Activated naive CD4-positive, alpha-beta T cell treated with anti-CD3 and anti-CD28 coated beads, Interleukin-2, amount 10 ng/mL, durations not matched to agents 7 days and 5 days (primary cell): Measurements from ENCODE around the gene PCK2.
"Not testable (repeated sequence)": the region's sequence is repeated elsewhere in the genome, so short reads cannot be mapped to it uniquely, and the experiment has no call there.

Source experiments
- CTCF ChIA-PET: fragments of 350-600 bp; sonication (Branson Sonifier 250); formaldehyde crosslinking; loops from one replicate; lab custom pipeline; 2021; ENCODE audit warnings: antibody characterized with exemption; lab: Charles Lee
- DNase-seq: peaks from one replicate; pipeline ENCODE4 v3.0.0-alpha.2; 2020
- H3K27ac Mint-ChIP-seq: one replicate; pipeline ENCODE4 v1.8.0; 2021; ENCODE audit warnings: mild to moderate bottlenecking, moderate library complexity, mixed read lengths
- H3K27me3 Mint-ChIP-seq: one replicate; pipeline ENCODE4 v1.8.0; 2021; ENCODE audit warnings: mild to moderate bottlenecking, mixed read lengths
- H3K36me3 Mint-ChIP-seq: one replicate; pipeline ENCODE4 v1.8.0; 2021; ENCODE audit warnings: mixed read lengths
- H3K4me1 Mint-ChIP-seq: one replicate; pipeline ENCODE4 v1.8.0; 2021; ENCODE audit warnings: mixed read lengths
- H3K4me3 Mint-ChIP-seq: one replicate; pipeline ENCODE4 v1.8.0; 2021; ENCODE audit warnings: mild to moderate bottlenecking, moderate library complexity, mixed read lengths
- H3K9me3 Mint-ChIP-seq: one replicate; pipeline ENCODE4 v1.8.0; 2021; ENCODE audit warnings: mixed read lengths

The PCK2 gene

DNA sequence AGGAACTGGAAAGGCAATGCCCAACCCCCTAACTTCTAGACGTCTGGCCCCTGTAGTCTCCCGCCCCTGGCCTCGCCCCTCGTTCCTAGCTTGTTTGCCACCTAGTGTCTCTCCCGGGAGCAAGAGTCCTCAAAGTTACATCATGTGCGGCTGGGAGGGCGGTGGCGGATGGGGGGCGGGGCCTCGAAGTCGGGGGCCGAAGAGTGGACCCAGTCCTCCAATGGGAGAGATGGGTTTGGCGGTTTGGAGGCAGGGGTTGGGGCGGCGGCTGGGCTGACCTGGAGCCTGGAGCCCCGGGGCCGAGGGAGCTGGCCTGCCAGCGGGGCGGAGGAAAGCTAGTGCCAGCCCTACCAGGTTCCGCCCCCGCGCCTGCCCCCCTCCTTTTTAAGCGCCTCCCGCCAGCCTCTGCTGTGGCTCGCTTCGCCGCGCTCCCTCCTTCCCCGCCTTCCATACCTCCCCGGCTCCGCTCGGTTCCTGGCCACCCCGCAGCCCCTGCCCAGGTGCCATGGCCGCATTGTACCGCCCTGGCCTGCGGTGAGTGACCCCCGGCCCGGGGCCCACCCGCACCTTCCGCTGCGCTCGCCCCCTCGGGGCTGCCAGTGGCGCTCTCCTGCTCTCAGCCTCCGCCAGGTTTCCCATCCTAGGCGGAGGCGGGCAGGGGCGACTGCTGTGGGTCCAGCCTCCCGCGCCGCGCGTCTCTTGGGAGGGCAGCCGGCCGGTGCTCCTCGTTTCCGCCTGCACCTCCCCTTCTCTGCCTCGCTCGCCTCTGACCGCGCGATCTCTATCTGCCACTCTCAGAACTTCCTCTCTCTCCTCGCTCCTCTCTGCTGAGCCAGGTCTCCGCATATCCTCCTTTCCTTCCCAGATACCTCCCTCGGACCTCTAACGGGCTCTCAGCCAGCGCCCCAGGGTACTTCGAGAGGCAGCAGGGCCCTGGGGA is at the start of gene PCK2:
Gene PCK2 (plus strand): TSS at position 411 of the 940 bp plus-strand sequence. CDS start 95 bp downstream, at position 506.
- CTCF ChIA-PET = interaction anchor here (0.8 to 11.8 kb wide), 6 partner anchors 13 to 47 kb away, joined by 3 to 240 read pairs (median 56); partner anchors contain the start of genes CPNE6, DCAF11, EMC9 and NRL
- H3K27me3 Mint-ChIP-seq = no peaks in the 10 kb centered on the region
- no peaks in the 10 kb centered on the region for H3K9me3 Mint-ChIP-seq
- H3K4me3 Mint-ChIP-seq = peak within 1 kb of the TSS; percentile 92
- peak within 1 kb of the TSS; percentile 92 for H3K27ac Mint-ChIP-seq
- H3K36me3 Mint-ChIP-seq = peaks cover 22% of the 10 kb centered on the region
- H3K4me1 Mint-ChIP-seq = peaks cover 39% of the 10 kb centered on the region
- DNase-seq = peak; percentile 86

DNA sequence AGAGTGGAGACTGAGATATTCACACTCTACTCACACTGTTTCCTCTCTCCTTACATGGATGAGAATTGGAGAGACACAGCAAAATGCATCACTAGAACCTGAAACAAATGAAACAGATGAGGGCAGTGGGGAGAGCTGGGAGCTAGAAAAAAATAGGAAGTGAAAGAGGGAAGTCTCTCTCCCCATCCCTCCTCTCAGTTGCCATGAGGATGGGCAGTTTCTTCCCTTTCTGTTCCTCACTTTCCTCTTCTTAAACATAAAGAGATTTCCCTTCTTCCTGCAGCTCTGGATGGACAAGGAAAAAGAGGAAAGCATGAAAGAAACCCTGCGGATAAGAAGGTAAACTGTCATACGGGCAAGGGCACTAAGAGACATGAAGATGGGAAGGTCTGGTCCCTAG is 45.1 kb upstream of the PCK2 start:
- H3K9me3 Mint-ChIP-seq, H3K27ac Mint-ChIP-seq, DNase-seq, H3K36me3 Mint-ChIP-seq, H3K4me3 Mint-ChIP-seq: not testable (repeated sequence)
- CTCF ChIA-PET = interaction anchor here (0.9 kb wide), 1 partner anchor 60 kb away, joined by 4 read pairs; no protein-coding TSS in a partner anchor
- H3K4me1 Mint-ChIP-seq = peaks cover 16% of the 10 kb centered on the region
- peaks cover 67% of the 10 kb centered on the region for H3K27me3 Mint-ChIP-seq

DNA sequence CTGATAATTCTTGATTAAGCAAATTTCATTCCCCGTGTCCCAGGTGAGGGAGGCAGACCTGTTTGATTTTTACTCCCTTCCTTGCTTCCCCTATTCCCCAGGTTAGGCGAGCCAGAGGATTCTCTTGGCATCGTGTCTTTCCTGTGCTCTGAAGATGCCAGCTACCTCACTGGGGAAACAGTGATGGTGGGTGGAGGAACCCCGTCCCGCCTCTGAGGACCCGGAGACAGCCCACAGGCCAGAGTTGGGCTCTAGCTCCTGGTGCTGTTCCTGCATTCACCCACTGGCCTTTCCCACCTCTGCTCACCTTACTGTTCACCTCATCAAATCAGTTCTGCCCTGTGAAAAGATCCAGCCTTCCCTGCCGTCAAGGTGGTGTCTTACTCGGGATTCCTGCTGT is 43.4 kb upstream of the PCK2 start:
- not testable (repeated sequence) for H3K9me3 Mint-ChIP-seq, H3K27ac Mint-ChIP-seq

DNA sequence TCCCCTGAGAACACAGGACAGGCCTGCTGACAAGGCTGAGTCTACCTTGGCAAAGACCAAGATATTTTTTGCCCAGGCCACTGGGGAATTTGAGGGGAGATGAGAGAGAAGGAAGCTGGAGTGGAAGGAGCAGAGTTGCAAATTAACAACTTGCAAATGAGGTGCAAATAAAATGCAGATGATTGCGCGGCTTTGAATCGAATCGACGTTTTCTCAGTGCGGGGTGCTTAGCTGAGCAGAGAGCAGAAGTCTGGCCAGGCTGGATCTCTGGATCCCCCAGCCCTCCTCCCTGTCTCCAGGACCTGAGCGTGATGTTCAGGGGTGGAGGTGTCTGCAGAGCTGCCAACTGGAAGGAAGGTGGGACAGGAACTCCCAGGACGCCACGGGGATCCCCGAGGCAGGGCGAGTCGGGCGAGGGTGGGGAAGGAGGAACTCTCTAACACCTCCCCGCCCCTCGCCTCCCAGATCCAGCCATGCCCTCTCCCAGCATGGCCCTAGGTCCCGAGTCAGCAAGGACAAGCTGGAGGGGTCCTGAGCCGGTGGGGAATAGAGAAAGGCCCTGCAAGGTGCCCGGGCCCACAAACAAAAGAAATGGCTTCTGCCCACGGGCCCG is 42.8 kb upstream of the PCK2 start:
- peak; percentile 38 for DNase-seq
- H3K9me3 Mint-ChIP-seq = no peaks in the 10 kb centered on the region
- CTCF ChIA-PET = interaction anchor here (1.1 to 3.3 kb wide), 2 partner anchors 57 to 110 kb away, joined by 3 to 11 read pairs; partner anchors contain the start of gene IRF9

More for the DNA sequence above, 43.4 kb upstream of the PCK2 start:
- H3K36me3 Mint-ChIP-seq, DNase-seq: not testable (repeated sequence)
- peak overlapping the region; percentile 69 for H3K4me3 Mint-ChIP-seq
- CTCF ChIA-PET = interaction anchor here (1.1 to 3.3 kb wide), 2 partner anchors 58 to 111 kb away, joined by 3 to 11 read pairs; partner anchors contain the start of gene IRF9
- peaks cover 79% of the 10 kb centered on the region for H3K27me3 Mint-ChIP-seq
- H3K4me1 Mint-ChIP-seq = peaks cover 16% of the 10 kb centered on the region

DNA sequence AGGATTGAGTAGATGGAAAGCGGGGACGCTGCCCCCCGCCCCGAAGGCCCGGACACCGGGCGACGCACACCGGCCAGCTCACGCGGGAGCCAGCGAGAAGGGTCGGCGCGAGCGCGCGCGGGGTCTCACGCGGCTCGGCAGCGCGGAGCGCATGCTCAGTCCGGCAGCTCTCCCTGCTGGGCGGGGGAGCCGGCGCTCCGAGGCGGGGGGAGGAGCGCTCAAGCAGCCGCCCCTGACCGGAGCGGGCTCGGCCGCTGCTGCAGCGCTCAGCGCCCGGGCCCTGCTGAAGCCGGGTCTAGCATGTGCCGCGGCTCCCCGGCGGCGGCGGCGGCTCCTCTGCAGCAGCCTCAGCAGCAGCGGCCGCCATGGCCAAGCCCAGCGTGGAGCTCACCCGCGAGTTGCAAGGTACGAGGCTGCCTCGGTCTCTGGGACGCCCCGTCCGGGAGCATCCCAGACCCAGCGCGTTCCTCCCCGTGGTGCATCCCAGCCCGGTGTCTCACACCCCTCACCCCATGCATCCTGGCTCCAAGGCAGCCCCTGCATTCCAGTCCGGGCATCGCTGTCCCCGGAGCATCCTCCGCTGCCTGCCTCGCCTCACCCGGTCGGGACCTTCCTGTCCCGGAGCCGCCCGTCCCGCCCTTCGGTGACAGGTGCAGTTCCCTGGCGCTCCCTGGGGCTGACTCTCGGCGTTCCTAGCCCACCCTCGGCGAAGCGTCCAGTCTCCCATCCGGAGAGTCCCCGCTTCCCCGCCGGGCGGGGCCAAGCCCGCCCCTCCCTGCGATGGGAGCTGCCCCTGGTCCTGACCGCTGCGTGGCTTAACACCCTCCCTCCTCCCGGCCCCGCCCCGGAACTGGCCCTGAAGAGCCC is 42.1 kb upstream of the PCK2 start, which contains the start of gene CARMIL3:
Gene CARMIL3 (plus strand): TSS at position 221 of the 867 bp plus-strand sequence. CDS start 145 bp downstream, at position 366.
- peak; percentile 78 for DNase-seq
- CTCF ChIA-PET = interaction anchor here (1.1 to 3.3 kb wide), 2 partner anchors 57 to 109 kb away, joined by 3 to 11 read pairs; partner anchors contain the start of gene IRF9
- no peaks in the 10 kb centered on the region for H3K36me3 Mint-ChIP-seq
- H3K27me3 Mint-ChIP-seq = peaks cover 89% of the 10 kb centered on the region
- no peaks in the 10 kb centered on the region for H3K9me3 Mint-ChIP-seq
- no peak within 1 kb of the TSS for H3K27ac Mint-ChIP-seq
- H3K4me1 Mint-ChIP-seq = peaks cover 16% of the 10 kb centered on the region
- H3K4me3 Mint-ChIP-seq = peak within 1 kb of the TSS; percentile 69

More for the DNA sequence above, 42.8 kb upstream of the PCK2 start:
- no peak overlapping the region for H3K27ac Mint-ChIP-seq
- H3K4me1 Mint-ChIP-seq = peaks cover 16% of the 10 kb centered on the region
- H3K36me3 Mint-ChIP-seq = no peaks in the 10 kb centered on the region
- peaks cover 83% of the 10 kb centered on the region for H3K27me3 Mint-ChIP-seq
- peak overlapping the region; percentile 69 for H3K4me3 Mint-ChIP-seq

DNA sequence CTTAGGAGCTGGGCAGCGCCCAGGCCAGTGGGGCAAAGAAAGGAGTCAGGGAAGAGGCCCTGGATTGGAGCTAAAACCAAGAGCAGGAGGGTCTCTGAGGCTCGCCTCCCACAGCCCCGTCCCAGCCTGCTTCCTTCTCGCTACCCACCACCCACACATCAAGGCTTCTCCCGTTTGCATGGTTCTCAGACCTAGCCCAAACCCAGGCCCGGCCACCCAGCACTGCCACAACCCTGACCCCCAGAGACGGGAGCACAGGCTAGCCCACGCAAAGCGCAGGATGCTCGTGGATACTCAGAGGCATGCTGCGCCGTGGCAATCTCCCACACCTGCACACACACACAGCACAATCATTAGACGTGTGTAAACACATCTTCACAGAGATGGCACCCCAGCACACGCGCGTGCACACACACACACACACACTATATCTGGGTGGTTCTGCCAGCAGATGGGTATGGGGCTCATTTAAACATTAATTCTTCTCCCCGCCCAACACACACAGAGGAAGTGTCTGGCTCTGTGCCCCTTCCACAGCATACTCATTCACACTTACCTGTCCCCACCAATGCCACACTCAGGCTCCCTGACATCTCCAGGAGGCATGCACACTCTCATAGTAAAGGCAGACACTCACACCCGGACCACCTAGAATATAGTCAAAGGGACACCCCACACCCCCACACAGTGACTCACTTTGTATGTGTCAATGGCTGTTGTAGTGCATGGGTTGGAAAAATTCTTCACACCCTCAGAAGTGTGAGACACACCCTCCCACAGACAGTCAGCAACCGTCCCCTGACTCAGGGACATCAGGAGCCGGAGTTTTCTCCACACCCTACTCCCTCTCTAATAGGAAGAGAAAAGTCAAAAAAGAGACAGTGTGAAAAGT is 41.2 kb upstream of the PCK2 start:
- Mint-ChIP-seq H3K9me3 (no peaks in the 10 kb centered on the region), H3K27me3 (peaks cover 88% of the 10 kb centered on the region), H3K36me3 (no peaks in the 10 kb centered on the region), H3K4me3 (peak overlapping the region; percentile 50), H3K4me1 (peaks cover 16% of the 10 kb centered on the region), H3K27ac (no peak overlapping the region)
- CTCF ChIA-PET = interaction anchor here (1.6 to 3.3 kb wide), 2 partner anchors 38 to 56 kb away, joined by 4 to 11 read pairs; no protein-coding TSS in a partner anchor
- no peak for DNase-seq

DNA sequence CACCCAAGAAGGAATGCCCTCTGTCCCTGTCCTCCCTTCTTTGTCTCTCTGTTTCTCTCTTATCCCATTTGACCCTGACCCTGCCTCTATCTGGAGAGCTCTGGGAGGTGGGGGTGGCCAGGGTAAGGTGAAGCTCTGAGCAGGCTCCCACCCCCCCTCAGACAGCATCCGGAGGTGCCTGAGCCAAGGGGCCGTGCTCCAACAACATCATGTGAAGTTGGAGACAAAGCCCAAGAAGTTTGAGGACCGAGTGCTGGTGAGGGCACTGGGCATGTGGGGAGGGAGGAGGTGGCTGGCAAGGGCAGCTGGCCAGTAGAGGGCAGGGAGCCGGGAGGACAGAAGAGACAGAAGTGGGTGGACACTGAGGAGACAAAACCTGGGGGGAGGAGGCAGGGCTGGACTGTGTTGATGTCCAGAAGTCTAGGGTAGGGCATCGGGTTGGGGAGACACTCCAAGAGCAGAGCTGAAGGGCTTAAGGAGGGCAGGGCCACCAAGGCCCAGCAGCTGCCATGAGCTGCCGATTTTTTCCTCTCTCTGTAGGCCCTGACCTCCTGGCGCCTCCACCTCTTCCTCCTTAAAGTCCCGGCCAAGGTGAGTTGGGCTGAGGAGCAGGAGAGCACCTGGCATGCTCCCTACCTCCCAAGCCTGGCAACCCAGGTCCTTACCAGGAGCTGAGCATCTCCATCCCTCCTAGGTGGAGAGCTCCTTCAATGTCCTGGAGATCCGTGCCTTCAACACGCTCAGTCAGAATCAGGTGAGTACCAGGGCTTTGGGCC is 40.4 kb upstream of the PCK2 start:
- Mint-ChIP-seq H3K36me3 (no peaks in the 10 kb centered on the region), H3K4me3 (peak overlapping the region; percentile 50), H3K27ac (no peak overlapping the region), H3K4me1 (peaks cover 21% of the 10 kb centered on the region), H3K27me3 (peaks cover 85% of the 10 kb centered on the region), H3K9me3 (no peaks in the 10 kb centered on the region)
- CTCF ChIA-PET = interaction anchor here (1.0 to 1.6 kb wide), 3 partner anchors 37 to 279 kb away, joined by 4 to 7 read pairs (median 4); no protein-coding TSS in a partner anchor
- DNase-seq = no peak

DNA sequence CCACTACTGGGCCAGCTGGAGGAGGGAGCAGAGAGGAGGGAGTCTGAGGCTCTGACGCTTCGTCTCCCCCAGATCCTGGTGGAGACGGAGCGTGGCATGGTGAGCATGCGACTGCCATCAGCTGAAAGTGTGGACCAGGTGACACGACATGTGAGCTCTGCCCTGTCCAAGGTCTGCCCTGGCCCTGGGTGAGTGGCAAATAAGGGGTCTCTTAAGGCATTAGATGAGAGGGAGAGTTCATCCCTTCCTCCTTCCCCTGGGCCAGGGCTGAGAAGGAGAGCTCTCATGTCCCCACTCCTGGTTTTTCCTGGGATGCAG is 39.8 kb upstream of the PCK2 start:
- CTCF ChIA-PET = interaction anchor here (1.0 to 1.6 kb wide), 3 partner anchors 37 to 278 kb away, joined by 4 to 7 read pairs (median 4); no protein-coding TSS in a partner anchor
- peaks cover 21% of the 10 kb centered on the region for H3K4me1 Mint-ChIP-seq
- H3K27ac Mint-ChIP-seq = no peak overlapping the region
- peaks cover 80% of the 10 kb centered on the region for H3K27me3 Mint-ChIP-seq
- no peaks in the 10 kb centered on the region for H3K36me3 Mint-ChIP-seq
- no peaks in the 10 kb centered on the region for H3K9me3 Mint-ChIP-seq
- H3K4me3 Mint-ChIP-seq = no peak overlapping the region
- DNase-seq = no peak

DNA sequence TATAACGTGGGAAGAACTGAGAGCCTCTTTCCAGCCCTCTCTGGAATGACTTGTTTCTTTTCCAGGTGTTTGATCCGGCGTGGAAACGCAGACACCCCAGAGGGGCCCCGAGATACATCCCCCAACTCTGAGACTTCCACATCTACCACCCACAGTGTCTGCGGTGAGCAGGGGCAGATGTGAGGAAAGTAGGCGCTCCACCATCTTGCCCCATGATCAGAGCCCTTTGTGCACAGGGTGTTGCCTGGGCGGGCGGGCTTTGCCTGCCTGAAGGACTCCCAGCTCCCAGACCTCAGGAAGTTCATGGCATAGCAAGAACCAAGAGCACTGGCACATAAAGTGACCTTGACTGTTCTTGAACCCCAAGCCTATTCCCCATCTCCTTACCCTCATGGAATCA is 39.5 kb upstream of the PCK2 start:
- no peak for DNase-seq
- H3K27ac Mint-ChIP-seq = no peak overlapping the region
- H3K4me3 Mint-ChIP-seq = no peak overlapping the region
- no peaks in the 10 kb centered on the region for H3K9me3 Mint-ChIP-seq
- peaks cover 76% of the 10 kb centered on the region for H3K27me3 Mint-ChIP-seq
- no peaks in the 10 kb centered on the region for H3K36me3 Mint-ChIP-seq
- CTCF ChIA-PET = interaction anchor here (1.0 to 1.6 kb wide), 3 partner anchors 36 to 278 kb away, joined by 4 to 7 read pairs (median 4); no protein-coding TSS in a partner anchor
- peaks cover 21% of the 10 kb centered on the region for H3K4me1 Mint-ChIP-seq

DNA sequence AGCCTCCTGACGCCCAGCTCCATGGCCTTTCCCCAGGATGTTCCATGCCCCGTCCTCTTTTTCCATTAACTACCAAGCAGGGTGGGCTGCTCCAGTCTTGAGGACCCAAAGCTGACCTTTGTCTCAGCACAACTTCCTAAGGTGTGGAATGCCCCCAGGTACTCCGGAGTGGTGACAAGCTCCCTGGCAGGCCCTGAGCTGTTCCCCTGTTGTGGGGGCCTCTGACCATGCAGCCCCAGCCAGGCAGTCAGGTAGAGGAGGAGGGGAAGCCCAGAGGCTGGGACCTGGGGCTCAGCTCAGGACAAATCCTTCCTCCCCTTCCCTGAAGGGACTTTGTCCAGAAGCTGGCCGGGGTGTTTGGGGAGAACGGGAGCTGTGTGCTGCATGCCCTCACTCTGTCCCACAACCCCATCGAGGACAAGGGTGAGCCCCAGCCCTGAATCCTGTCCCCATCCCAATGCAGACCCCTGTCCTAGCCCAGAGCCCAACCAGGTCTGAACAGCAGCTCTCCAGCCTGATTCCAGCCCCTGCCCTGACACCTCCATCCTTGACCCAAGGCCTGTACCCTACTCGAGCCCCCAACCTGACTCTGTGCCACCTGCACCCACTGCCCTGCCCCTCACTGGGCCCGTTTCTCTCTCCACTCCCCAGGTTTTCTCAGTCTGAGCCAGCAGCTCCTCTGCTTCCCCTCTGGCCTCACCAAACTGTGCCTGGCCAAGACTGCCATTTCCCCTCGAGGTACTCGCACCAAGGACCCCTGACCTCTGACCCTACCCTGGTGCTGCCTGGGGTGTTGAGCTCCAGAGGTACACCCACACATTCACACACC is 37.9 kb upstream of the PCK2 start:
- Mint-ChIP-seq H3K4me1 (peaks cover 18% of the 10 kb centered on the region), H3K36me3 (no peaks in the 10 kb centered on the region), H3K27ac (peak overlapping the region; percentile 77), H3K9me3 (no peaks in the 10 kb centered on the region), H3K4me3 (no peak overlapping the region), H3K27me3 (peaks cover 63% of the 10 kb centered on the region)
- CTCF ChIA-PET = interaction anchor here (1.3 to 7.8 kb wide), 5 partner anchors 9 to 52 kb away, joined by 4 to 240 read pairs (median 54); partner anchors contain the start of gene PCK2
- no peak for DNase-seq

DNA sequence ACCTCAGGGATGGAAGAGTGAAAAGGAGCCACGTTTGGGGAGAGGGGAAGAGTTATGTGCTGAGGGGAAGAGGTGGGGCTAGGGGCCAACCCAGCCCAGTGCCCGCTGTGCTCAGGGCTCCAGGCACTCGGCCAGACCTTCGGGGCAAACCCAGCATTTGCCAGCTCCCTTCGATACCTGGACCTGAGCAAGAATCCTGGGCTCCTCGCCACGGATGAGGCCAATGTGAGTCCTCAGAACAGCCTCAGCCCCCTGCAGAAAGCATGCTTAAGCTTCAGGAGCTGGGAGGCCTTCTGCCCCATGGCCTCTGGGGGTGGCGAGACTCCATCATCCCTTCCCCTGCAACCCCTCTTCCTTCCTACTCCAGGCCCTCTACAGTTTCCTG is 37.3 kb upstream of the PCK2 start:
- CTCF ChIA-PET = interaction anchor here (1.1 to 7.8 kb wide), 10 partner anchors 8 to 213 kb away, joined by 3 to 240 read pairs (median 22); partner anchors contain the start of genes IRF9 and PCK2
- H3K9me3 Mint-ChIP-seq = no peaks in the 10 kb centered on the region
- peaks cover 58% of the 10 kb centered on the region for H3K27me3 Mint-ChIP-seq
- no peak overlapping the region for H3K4me3 Mint-ChIP-seq
- H3K27ac Mint-ChIP-seq = peak overlapping the region; percentile 77
- H3K36me3 Mint-ChIP-seq = no peaks in the 10 kb centered on the region
- no peak for DNase-seq
- H3K4me1 Mint-ChIP-seq = peaks cover 16% of the 10 kb centered on the region
